Activated CD4-positive, alpha-beta T cell treated with anti-CD3 and anti-CD28 coated beads, Interleukin-2, amount 50 U/mL, for 48 hours (primary cell): ENCODE results near the gene BMPR1A.
A peak's percentile ranks its signal among the peaks of the same experiment; 100 is the strongest.

Experiments used
- DNase-seq, 2 experiments: peaks; one replicate each; pipeline ENCODE4 v3.0.0-alpha.2; 2020

The BMPR1A gene

DNA sequence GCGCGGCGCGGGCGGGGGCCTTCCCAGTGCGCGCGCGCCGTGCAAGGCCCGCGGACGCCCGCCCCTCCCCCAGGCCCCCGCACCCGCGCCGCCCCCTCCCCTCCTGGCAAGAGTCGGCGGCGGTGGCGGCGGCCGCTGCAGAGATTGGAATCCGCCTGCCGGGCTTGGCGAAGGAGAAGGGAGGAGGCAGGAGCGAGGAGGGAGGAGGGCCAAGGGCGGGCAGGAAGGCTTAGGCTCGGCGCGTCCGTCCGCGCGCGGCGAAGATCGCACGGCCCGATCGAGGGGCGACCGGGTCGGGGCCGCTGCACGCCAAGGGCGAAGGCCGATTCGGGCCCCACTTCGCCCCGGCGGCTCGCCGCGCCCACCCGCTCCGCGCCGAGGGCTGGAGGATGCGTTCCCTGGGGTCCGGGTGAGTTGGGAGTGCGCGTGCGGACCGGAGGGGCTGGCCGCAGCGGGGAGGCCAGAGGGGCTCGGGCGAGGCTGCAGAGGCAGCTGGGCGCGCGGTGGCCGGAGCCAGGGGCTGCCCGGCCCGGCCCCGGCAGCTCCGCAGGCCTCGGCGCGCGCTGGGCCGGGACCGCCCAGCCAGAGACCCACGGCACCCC lies at the start of gene BMPR1A:
Gene BMPR1A, plus strand, starts transcription at position 109 of the 602 bp plus-strand sequence. CDS start 119,400 bp downstream, outside the sequence.
- DNase-seq = no peak

DNA sequence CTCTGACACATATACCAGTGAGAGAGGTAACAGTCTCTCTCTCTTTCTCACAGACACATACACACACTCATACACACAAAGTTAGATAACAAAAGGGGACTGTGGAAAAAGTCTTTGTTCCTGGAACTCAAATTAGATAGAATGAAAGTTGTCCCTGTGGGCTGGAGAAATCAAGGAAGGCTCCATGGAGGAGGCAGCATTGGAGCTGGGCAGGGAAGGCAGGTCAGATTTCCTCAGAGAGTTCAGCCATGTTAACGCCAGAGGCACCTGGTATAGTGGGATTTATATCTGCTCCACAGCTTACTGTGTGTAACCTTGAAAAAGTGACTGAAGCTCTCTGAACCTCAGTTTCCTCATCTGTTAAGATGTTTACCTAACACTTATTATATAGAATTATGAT lies 49.4 kb upstream of the BMPR1A start:
- no peak for DNase-seq

DNA sequence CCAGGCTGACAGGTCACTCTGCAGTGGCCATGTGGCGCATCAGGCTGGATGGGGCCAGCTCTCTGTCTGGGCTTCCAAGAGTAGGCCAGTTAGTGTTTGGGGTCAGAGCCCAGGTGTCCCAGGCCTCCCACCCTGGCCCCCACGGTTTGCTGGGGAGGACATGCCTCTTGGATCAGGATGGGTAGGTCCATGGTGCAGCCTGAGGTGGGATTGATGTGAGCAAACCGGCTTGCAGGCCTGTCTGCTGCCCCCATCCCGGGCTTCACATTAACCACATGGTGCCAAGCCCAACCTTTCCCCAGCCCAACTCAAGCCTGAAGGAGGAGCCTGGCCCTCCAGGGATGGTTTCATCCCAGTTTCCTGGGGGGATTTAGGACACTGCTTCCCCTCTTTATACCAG lies 48.9 kb upstream of the BMPR1A start:
- no peak for DNase-seq

DNA sequence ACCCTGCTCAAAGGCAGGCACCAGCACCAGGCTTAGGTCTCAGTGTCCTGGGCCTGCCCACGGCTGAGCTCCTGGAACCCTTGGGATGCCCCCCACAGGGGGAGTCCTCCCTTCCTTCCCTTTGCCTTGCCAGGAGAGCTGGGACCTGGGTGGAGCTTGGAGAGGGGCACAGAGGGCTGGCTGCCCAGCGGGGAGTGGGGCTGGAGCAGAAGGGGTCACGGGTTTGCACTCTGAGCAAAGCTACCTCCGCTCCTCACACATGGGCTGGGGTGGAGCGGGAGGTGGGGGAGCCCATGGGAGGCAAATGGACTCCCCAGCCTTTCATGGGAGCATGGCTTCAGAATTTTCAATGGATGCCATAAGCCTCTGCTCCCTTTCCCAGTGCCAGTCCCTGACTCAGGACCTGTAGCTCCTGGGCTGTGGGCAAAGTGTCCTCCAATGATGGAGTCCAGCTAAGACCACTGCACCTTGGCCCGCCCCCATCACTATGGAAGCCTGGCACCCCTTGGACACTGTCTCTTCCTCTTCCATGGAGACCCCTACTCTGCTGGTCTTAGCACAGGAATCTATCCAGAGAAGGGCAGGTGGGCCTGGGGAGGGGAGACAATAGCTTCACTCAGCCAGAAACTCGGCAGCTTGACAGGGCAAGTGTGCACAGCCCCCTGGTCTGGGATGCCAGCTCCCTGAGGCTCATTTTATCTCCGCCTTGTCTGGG lies 48.2 kb upstream of the BMPR1A start:
- no peak for DNase-seq

DNA sequence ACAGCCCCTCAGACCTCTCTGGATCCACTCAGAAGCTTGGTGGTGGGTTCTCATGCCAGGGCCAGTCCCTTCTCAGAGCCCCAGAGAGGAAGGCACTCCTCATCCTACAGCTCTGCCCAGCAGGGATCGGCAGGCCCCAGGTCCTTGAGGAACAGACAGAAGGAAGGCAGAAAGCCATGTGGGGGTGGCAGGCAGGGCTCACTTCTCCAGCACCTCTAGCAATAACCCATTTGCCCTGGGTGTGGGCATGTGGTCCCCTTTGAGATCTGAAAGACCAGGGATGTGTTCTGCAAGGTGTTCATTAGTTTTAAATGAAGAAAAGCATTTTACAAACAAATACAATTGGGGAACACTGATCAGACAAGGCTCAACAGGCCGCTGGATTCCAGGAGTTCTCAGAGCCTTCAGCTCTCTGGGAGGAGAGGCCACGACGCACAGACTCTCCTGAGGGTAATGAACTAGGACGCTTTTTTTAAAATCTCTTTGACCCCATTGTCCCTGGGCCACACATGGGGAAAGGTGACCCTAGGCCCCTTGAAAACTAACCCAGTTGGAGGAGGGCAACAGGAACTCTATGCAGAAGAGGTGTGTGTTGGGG lies 47.5 kb upstream of the BMPR1A start:
- no peak for DNase-seq

DNA sequence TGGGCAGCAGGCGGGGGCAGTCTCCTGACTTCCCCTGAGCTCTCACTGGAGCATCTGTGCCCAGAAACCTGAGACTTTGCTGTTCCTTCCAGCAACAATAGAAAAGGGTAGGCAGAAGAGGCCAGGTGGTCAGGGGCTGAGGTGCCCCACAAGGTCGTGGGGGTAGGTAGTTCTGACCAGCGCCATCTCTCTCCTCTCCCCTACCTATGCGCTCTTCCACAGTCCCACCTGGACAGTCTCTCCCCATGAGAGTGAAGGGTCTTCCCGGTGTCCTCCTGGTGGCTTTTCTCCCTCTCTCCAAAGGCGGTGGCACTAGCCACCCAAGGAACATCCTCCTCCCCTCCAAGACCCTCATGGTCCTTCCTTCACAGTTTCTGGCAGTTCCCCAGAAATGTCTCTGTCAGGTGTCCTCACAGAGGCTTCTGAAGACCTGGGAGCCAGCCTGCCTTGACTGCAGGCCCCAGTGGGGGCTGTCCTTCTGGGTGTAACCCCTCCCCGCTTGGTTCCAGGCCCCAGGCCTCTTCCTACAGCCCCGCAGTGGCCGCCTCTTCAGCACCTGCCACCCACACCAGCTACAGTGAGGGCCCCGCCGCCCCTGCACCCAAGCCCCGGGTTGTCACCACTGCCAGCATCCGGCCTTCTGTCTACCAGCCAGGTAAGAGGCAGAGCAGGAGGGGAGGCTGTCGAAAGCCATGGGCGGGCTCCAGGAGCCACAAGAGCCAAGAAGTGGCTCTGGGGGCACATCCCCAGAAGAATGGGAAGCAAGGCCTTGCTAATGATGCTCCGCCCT lies 46.8 kb upstream of the BMPR1A start:
- DNase-seq = no peak

DNA sequence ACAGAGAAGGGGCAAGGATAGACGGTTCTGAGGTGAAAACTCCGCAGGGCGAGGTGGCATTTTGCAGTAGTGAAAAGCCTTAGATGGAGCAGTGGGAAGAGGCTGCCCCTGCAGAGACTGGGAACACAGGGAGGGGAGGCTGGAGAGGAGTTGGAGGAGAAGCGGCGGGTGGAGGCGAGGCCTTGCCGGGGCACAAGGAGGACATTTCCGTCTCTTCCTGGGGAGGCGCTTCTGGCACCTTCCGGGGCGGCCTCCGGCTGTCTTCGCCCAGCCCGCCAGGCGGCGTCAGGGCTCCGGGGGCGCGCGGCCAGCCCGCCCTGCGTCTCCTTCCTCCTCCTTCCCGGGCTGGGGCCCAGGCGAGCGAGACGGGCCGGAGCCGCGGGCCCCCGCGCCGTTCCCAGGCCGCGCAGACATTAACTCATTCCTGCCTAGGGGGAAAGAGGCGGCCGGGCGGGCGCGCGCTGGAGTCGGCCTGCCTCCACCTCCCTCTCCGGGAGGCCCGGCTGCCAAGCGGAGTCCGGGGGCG lies 45.4 kb upstream of the BMPR1A start:
- peak; percentile 80 to 85 for DNase-seq

DNA sequence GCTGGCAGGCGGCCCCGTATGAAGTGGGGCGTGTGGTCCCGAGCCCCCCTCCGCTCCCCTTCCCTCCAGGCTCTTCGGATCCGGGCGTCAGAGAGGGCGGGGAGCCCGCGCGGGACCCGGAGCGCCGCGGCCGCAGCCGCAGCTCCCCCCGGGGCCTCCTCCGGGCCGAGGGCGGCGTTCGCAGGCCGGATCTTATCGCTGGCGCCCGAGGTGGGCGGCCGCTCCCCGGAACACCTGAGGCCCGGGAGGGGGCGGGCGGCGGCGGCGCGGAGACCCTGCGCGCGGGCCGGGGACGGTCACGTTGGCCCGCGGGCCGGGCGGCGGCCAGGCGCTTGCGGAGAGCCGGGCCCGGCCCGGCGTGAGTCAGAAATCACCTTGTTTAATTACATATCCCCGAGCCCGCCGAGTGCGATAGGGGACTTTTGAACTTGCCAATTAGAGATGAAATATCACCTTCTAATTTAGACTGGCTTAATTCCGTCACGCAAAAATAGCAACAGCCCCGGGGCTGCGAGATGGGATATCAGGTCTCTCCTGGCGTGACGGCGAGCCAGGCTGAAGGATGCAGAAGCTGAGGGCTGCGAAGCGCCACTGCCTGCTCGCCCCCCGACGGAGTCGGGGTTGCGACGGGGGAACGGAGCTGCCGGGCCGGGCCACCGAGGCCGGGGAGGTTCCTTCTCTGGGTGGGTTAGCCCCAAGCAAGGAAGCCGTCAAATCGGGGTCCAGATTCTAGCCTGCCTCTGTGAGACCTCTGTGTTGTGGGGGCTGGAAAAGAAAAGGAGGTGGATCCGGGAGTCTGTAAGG lies 44.7 kb upstream of the BMPR1A start:
- peak; percentile 50 to 56 for DNase-seq

DNA sequence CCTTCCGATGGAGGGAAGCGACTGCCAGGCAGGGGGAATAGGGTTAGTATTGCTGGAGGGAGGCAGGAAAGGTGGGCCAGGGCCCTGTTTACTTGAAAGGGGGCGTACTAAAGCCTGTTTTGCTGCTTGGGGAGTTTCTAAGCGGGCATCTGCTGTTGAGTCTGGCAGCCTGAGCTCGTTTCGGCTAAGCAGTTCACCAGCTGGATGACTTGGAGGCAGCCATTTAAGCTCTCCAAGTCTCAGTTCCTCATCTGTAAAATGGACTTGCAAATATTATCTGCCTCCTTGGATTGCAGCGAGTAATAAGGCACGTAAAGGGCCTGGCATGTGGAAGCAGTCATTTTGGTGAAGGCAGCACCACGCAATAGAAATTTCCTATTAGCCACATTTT lies 44.1 kb upstream of the BMPR1A start:
- DNase-seq = no peak

DNA sequence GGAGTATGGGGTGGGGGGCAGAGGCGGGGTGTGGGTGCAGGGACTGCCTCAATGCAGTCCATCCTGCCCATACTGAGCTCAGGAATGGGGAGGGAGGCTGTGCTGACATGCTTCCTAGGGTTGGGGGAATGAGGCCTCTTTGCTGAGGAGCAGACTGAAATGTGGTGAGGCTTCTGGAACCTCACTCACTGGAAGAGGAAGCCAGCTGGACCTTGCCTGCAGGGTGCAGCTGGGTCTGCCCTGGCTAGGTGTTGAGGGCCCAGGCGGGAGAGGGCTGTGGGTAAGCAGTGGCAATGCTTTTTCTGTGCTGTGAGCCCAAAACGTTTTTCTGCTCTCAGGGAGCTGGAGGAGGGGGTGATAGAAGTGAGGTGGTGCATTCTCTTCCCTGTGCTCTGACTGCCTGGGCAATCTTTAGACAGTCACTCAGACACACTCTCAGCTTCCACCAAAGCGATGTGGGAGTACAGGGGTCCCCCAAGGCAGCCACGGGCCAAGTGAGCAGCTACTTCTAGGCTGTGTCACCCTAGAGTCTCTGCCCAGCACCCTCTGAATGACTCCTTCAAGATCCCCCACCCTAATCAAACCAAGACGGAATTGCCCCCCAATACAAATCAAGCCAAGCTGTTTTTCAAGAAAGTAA lies 41.1 kb upstream of the BMPR1A start:
- no peak for DNase-seq

DNA sequence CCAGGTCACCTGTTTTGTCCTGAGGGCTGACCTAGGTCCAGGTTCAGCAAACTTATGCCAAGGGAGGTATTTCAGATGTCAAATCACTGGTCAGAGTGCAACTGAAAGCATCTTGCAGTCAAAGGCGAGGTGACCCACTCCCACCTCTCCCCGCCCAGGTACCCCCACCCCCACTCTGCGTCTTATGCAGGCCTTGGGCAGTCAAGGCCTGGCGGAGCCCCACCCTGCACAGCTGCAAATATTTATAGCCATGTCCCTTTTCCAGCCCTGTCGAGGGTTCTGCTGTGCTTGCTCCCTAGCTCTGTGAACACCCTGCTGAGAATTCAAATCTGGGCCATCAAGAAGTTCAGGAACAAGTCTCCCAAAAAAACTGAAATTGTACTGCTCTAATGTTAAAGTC lies 40.6 kb upstream of the BMPR1A start:
- no peak for DNase-seq

DNA sequence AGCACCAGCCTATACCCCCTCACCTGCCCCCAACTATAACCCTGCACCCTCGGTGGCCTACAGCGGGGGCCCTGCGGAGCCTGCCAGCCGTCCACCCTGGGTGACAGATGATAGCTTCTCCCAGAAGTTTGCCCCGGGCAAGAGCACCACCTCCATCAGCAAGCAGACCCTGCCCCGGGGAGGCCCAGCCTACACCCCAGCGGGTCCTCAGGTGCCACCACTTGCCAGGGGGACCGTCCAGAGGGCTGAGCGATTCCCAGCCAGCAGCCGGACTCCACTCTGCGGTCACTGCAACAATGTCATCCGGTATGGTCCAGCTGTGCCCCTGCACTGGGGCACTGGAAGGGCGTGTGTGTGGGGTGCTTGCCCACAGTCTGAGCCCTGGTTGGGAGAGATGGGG lies 40.0 kb upstream of the BMPR1A start:
- no peak for DNase-seq

DNA sequence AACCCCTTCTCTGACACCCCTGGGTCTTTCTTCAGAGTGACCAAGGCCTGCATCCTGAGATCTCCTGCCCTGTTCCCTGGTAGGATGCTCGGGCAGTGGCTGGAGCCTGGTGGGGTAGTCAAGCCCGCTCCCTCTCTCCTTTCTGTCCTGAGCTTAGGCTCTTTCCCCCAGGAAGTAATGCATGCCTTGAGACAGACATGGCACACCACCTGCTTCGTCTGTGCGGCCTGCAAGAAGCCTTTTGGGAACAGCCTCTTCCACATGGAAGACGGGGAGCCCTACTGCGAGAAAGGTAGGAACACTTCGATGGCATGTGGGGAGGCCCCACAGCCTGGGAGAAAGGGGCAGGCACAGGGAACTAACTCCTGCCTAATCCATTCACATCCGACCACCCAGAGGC lies 37.9 kb upstream of the BMPR1A start:
- DNase-seq = no peak

DNA sequence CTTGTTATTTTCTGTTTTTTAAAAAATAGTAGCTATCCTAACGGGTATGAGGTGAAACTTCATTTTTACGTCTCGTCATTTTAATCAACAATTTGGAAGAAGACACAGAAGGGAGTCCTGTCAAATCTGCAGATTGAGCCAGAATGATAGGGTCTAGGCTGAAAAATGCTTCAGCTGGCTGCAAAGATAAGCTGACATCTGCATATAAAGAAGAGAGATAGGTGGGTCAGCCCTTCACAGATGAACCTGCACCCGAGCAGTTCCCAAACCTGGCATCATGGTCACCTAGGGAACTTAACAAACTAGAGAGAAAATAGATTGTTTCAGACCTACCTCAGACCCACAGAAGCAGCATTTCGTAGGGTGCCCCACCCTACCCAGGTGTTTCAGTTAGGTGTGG lies 35.2 kb upstream of the BMPR1A start:
- no peak for DNase-seq

DNA sequence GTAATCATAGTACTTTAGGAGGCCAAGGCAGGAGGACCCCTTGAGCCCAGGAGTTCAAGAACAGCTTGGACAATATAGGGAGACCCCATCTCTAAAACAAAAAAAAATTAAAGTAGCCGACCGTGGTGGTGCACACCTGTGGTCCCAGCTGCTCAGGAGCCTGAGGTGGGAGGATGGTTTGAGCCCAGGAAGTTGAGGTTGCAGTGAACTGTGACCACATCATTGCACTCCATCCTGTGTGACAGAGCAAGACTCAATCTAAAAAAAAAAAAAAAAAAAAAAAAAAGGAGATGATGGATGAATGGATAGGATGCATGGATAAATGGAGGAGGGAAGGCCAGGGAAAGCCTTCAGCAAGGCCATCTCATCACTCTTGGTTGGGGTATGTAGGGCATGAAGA lies 33.4 kb upstream of the BMPR1A start:
- DNase-seq = no peak

DNA sequence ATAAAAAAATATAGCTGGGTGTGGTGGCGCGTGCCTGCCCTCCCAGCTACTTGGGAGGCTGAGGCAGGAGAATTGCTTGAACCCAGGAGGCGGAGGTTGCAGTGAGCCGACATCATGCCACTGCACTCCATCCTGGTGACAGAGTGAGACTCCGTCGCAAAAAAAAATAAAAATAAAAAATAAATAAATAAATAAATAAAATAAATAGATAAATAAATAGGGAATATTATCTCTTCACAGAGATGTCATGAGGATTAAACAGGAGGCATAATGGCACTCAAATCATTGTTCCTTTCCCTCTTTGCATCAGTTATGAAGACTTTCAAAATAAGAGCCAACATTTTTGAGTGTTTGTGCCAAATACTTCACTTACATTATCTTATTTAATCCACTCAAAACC lies 32.0 kb upstream of the BMPR1A start:
- no peak for DNase-seq

DNA sequence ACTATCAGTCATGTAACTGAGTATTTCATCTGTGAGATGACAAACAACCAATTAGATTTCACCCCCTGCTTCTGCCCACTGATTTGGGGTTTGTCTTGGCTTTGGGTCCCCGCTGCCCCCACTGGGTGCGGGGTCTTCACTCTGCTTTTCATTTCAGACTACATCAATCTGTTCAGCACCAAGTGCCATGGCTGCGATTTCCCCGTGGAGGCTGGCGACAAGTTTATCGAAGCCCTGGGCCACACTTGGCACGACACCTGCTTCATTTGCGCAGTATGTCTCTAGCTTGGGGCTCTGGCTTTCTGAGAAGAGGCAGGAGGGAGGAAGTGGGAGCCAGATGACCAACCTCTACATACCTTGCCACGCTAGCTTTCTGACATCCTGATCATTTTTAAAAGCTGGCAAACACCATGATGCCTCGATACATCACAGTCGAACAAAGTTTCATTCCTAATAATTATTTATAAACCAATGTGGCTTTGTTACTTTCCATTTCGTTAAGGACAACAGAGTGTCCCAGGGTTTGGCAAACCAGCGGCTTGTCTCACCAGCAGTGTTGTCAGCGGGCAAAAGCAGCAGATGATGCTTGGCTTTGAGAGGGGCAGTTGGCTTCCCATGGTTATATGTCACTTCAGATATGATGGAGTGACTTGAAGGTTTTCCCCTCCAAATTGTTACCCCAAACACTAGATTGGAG lies 30.3 kb upstream of the BMPR1A start:
- no peak for DNase-seq

DNA sequence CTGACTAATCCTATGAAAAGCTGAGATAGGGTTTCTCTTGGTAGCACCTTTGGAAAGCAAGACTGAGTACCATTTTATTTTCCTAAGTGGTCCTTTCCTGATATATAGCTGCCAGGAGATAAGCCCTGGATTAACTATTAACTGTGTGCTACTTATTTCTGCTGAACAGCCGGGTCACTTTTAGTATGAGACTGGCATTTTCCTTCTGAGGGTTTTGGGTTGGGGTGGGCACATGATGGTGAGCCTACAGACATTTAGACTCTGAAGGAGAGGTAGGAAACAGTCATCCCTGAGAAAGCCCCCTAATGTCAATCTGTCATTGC lies 29.8 kb upstream of the BMPR1A start:
- DNase-seq = no peak

DNA sequence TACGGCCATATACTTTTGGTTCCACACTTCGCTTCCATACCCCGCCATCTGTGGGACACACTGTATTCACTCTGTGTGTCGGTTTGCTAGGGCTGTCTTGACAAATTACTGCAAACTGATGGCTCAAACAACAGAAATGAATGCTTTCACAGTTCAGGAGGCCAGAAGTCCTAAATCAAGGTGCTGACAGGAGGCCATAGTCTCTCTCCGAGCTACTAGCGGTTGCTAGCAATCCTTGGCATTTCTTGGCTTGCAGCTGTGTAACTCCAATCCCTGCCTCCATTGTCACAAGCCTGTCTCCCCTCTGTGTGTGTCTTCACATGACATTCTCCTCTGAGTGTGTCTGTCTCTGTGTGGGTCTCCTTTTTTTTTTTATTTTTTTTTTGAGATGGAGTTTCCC lies 28.9 kb upstream of the BMPR1A start:
- DNase-seq = no peak

DNA sequence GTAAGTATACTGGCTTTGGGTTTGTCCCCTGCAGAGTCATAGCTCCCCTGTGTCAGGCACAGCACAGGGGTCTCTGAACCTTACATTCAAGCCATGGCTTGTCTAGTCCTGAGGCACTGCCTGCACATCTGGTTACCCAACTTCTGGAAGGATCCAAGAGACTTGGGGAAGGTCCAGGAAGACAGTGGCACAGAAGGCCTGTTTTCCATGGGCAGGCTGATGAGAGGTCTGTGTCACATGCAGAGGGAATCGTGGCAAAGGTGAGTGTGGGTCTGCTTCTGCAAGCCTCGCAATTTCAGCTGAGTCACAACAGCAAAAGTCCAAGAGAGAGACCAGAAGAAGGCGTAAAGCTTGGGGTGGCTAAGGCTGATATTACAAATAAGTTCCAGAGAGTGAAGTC lies 28.4 kb upstream of the BMPR1A start:
- no peak for DNase-seq

DNA sequence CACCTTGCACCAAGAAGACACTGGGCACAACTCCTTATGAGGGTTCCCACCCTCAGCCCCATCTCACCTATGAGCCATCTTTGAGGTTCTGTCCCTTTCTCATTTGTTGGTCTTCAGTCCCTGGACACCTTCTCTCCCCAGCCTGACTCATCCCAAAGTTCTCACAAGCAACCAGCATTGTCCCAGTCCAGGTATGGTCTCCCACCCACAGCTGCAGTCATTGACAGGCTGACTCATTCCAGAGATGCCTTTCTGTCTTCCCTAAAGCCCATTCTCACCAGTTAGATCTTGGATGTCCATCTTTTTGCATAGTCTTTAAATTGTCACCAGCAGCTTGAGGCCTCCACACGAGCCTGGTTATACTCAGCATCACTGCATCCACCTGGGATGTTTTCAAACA lies 26.7 kb upstream of the BMPR1A start:
- no peak for DNase-seq

DNA sequence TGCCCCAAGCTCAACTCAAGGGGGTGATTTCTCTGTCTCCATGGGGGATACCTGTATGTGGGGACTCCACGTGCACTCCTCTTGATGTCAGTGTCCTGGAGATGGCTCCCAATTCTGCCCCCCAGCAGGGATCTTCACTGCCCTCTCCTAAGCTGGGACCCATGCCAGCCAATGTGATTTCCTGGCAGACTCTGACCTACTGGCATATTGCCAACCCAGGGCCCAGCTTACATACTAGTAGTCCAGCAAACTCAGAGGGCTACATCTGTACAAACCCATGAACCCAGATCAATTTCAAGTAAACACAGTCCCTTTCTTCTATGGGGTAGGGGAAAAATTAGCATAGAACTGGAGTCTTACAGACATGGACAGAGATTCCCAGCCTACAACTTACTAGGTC lies 26.2 kb upstream of the BMPR1A start:
- no peak for DNase-seq
